ENCODE results near the gene HIVEP3.
"Not testable (repeated sequence)": the region's sequence is repeated elsewhere in the genome, so short reads cannot be mapped to it uniquely, and the experiment has no call there.

Gene HIVEP3

GRCh38 chr1:41560496-41560895 is 358.2 kb downstream of the HIVEP3 start:
- no peak overlapping the region for H3K9ac ChIP-seq (ENCODE audit: insufficient read length)
- TF ChIP-seq FOXP2 (optimal IDR thresholded peaks at IDR 0.05; ENCODE audit: control extremely low read depth, extremely low read length, insufficient read depth) (no peak), POLR2AphosphoS5 (IDR thresholded peaks at IDR 0.05; ENCODE audit: borderline replicate concordance, low read depth, low read length) (no peak), EZH2 (IDR thresholded peaks at IDR 0.05) (no peak)
- no peaks in the 10 kb centered on the region for H3K9me3 ChIP-seq (ENCODE audit: low read depth, low read length)
- DNase-seq (ENCODE audit: low read depth, low spot score) = no peak
- H3K36me3 ChIP-seq (ENCODE audit: insufficient read depth, low read length) = no peaks in the 10 kb centered on the region
- no peak overlapping the region for H3K27ac ChIP-seq
- H3K4me3 ChIP-seq = no peak overlapping the region

- Histone ChIP-seq H3K9me3 (ENCODE audit: low read depth, low read length) (no peaks in the 10 kb centered on the region), H3K9ac (ENCODE audit: insufficient read length) (no peak overlapping the region), H3K27ac (no peak overlapping the region), H3K36me3 (ENCODE audit: insufficient read depth, low read length) (no peaks in the 10 kb centered on the region), H3K4me3 (no peak overlapping the region)
- no peak for TF ChIP-seq EZH2 (IDR thresholded peaks at IDR 0.05)
- no peak for TF ChIP-seq POLR2AphosphoS5 (IDR thresholded peaks at IDR 0.05; ENCODE audit: borderline replicate concordance, low read depth, low read length)
- no peak for TF ChIP-seq FOXP2 (optimal IDR thresholded peaks at IDR 0.05; ENCODE audit: control extremely low read depth, extremely low read length, insufficient read depth)
- no peak for DNase-seq (ENCODE audit: low read depth, low spot score)
Measured at GRCh38 chr1:41559331-41559730, 359.4 kb downstream of the HIVEP3 start.

- Histone ChIP-seq H3K27ac (no peak overlapping the region), H3K4me3 (no peak overlapping the region), H3K36me3 (ENCODE audit: insufficient read depth, low read length) (no peaks in the 10 kb centered on the region), H3K9me3 (ENCODE audit: low read depth, low read length) (no peaks in the 10 kb centered on the region), H3K9ac (ENCODE audit: insufficient read length) (no peak overlapping the region)
- no peak for DNase-seq (ENCODE audit: low read depth, low spot score)
- no peak for TF ChIP-seq POLR2AphosphoS5 (IDR thresholded peaks at IDR 0.05; ENCODE audit: borderline replicate concordance, low read depth, low read length)
- no peak for TF ChIP-seq FOXP2 (optimal IDR thresholded peaks at IDR 0.05; ENCODE audit: control extremely low read depth, extremely low read length, insufficient read depth)
- TF ChIP-seq EZH2 (IDR thresholded peaks at IDR 0.05) = no peak
Measured at GRCh38 chr1:41558761-41559171, 360.0 kb downstream of the HIVEP3 start.

- no peak overlapping the region for H3K4me3 ChIP-seq
- no peaks in the 10 kb centered on the region for H3K9me3 ChIP-seq (ENCODE audit: low read depth, low read length)
- no peak overlapping the region for H3K27ac ChIP-seq
- no peak for DNase-seq (ENCODE audit: low read depth, low spot score)
- no peak overlapping the region for H3K9ac ChIP-seq (ENCODE audit: insufficient read length)
- TF ChIP-seq EZH2 (IDR thresholded peaks at IDR 0.05) (no peak), POLR2AphosphoS5 (IDR thresholded peaks at IDR 0.05; ENCODE audit: borderline replicate concordance, low read depth, low read length) (no peak), FOXP2 (optimal IDR thresholded peaks at IDR 0.05; ENCODE audit: control extremely low read depth, extremely low read length, insufficient read depth) (no peak)
- no peaks in the 10 kb centered on the region for H3K36me3 ChIP-seq (ENCODE audit: insufficient read depth, low read length)
Measured at GRCh38 chr1:41557751-41558455, 360.8 kb downstream of the HIVEP3 start.

GRCh38 chr1:41554746-41555145 is 364.0 kb downstream of the HIVEP3 start:
- H3K9me3 ChIP-seq (ENCODE audit: low read depth, low read length); H3K9ac ChIP-seq (ENCODE audit: insufficient read length); H3K27ac ChIP-seq; DNase-seq (ENCODE audit: low read depth, low spot score); H3K4me3 ChIP-seq; H3K36me3 ChIP-seq (ENCODE audit: insufficient read depth, low read length): not testable (repeated sequence)

DNA sequence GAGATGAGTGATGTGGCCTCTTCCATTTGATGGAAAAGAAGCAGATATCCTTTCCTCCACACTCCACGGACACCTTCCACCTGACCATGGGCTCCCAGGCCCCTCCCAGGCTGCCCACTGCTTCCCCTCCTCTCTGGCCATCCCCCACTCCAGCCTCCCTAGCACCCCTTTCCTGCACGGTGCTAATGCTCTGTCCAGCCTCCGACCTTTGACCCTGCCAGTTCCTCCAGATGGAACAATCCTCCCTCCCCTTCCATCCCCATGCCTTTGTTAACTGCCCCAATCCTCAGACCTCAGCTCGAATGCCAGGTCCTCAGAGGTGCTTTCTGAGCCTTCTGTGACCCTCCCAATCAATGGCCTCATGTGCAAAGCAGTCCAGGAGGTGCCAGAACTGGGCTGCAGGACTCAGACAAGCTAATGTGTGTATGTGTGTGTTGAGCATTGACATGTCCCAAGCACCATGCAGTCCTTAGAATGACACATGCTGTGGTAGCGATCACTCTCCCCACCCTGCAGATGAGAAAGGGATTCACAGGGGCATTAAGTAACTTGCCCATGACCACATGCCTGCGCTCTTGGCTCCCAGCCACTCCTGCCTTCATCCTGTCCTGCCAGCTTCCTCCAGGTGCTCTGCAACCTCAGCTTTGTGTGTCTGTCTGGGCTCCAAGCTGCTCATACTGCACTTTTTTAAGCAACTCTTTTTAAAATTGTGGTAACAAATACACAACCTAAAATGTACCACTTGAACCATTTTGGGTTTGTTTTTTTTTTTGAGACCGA is 370.8 kb downstream of the HIVEP3 start:
- no peaks in the 10 kb centered on the region for H3K36me3 ChIP-seq (ENCODE audit: insufficient read depth, low read length)
- no peak overlapping the region for H3K27ac ChIP-seq

GRCh38 chr1:41547336-41547735 is 371.4 kb downstream of the HIVEP3 start:
- H3K9me3 ChIP-seq (ENCODE audit: low read depth, low read length) = no peaks in the 10 kb centered on the region

More for the DNA sequence above, 370.8 kb downstream of the HIVEP3 start:
- Histone ChIP-seq H3K9me3 (ENCODE audit: low read depth, low read length) (no peaks in the 10 kb centered on the region), H3K9ac (ENCODE audit: insufficient read length) (no peak overlapping the region), H3K4me3 (no peak overlapping the region)
- no peak for DNase-seq (ENCODE audit: low read depth, low spot score)
- TF ChIP-seq FOXP2 (optimal IDR thresholded peaks at IDR 0.05; ENCODE audit: control extremely low read depth, extremely low read length, insufficient read depth) (no peak), EZH2 (IDR thresholded peaks at IDR 0.05) (no peak), POLR2AphosphoS5 (IDR thresholded peaks at IDR 0.05; ENCODE audit: borderline replicate concordance, low read depth, low read length) (no peak)

DNA sequence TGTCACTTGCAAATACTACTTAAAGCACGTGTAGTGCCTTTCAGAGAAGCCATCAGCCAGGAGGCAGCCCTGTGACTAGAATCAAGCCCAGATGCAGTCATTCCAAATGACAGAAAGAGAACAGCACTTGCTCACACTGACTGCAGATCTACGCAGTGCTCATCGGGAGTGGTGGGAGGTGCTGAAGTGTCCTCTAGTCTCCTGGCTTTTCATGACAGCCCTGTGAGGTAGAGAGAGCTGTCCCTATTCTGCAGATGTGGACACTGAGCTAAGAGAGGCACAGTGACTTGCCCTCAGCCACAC is 371.9 kb downstream of the HIVEP3 start:
- Histone ChIP-seq H3K36me3 (ENCODE audit: insufficient read depth, low read length) (no peaks in the 10 kb centered on the region), H3K9me3 (ENCODE audit: low read depth, low read length) (no peaks in the 10 kb centered on the region), H3K4me3 (no peak overlapping the region), H3K9ac (ENCODE audit: insufficient read length) (no peak overlapping the region), H3K27ac (no peak overlapping the region)
- TF ChIP-seq POLR2AphosphoS5 (IDR thresholded peaks at IDR 0.05; ENCODE audit: borderline replicate concordance, low read depth, low read length) = no peak
- TF ChIP-seq FOXP2 (optimal IDR thresholded peaks at IDR 0.05; ENCODE audit: control extremely low read depth, extremely low read length, insufficient read depth) = no peak
- TF ChIP-seq EZH2 (IDR thresholded peaks at IDR 0.05) = no peak
- no peak for DNase-seq (ENCODE audit: low read depth, low spot score)

More at GRCh38 chr1:41547336-41547735, 371.4 kb downstream of the HIVEP3 start:
- Histone ChIP-seq H3K4me3 (no peak overlapping the region), H3K27ac (no peak overlapping the region), H3K9ac (ENCODE audit: insufficient read length) (no peak overlapping the region), H3K36me3 (ENCODE audit: insufficient read depth, low read length) (no peaks in the 10 kb centered on the region)
- no peak for DNase-seq (ENCODE audit: low read depth, low spot score)
- no peak for TF ChIP-seq EZH2 (IDR thresholded peaks at IDR 0.05)
- no peak for TF ChIP-seq POLR2AphosphoS5 (IDR thresholded peaks at IDR 0.05; ENCODE audit: borderline replicate concordance, low read depth, low read length)
- no peak for TF ChIP-seq FOXP2 (optimal IDR thresholded peaks at IDR 0.05; ENCODE audit: control extremely low read depth, extremely low read length, insufficient read depth)
